ENCODE data around the gene EPB41L3.
"Not testable (repeated sequence)": the region's sequence is repeated elsewhere in the genome, so short reads cannot be mapped to it uniquely, and the experiment has no call there.

The EPB41L3 gene

GRCh38 chr18:5513947-5514346 is 29.9 kb downstream of the EPB41L3 start:
- no peak overlapping the region for H3K4me3 ChIP-seq (replicated peaks in 1 of 2; ENCODE audit: low read depth in 2 of 2, low read length in 2 of 2)
- DNase-seq (ENCODE audit: low read depth in 2 of 2), result no peak
- no peak for TF ChIP-seq CTCF (IDR thresholded peaks at IDR 0.05; ENCODE audit: low read depth, low read length)

GRCh38 chr18:5512176-5512575 is 31.6 kb downstream of the EPB41L3 start:
- no peak for DNase-seq (ENCODE audit: low read depth in 2 of 2)
- H3K4me3 ChIP-seq (replicated peaks in 1 of 2; ENCODE audit: low read depth in 2 of 2, low read length in 2 of 2), result no peak overlapping the region
- TF ChIP-seq CTCF (IDR thresholded peaks at IDR 0.05; ENCODE audit: low read depth, low read length), result no peak

GRCh38 chr18:5511541-5511940 is 32.3 kb downstream of the EPB41L3 start:
- not testable (repeated sequence) for H3K4me3 ChIP-seq (replicated peaks in 1 of 2; ENCODE audit: low read depth in 2 of 2, low read length in 2 of 2); DNase-seq (ENCODE audit: low read depth in 2 of 2)

GRCh38 chr18:5510135-5510846 is 33.5 kb downstream of the EPB41L3 start:
- no peak for TF ChIP-seq CTCF (IDR thresholded peaks at IDR 0.05; ENCODE audit: low read depth, low read length)
- peak in 1 of 2 donors; percentile 71 for DNase-seq (ENCODE audit: low read depth in 2 of 2)
- no peak overlapping the region for H3K4me3 ChIP-seq (replicated peaks in 1 of 2; ENCODE audit: low read depth in 2 of 2, low read length in 2 of 2)

- no peak for DNase-seq (ENCODE audit: low read depth in 2 of 2)
- TF ChIP-seq CTCF (IDR thresholded peaks at IDR 0.05; ENCODE audit: low read depth, low read length), result no peak
- H3K4me3 ChIP-seq (replicated peaks in 1 of 2; ENCODE audit: low read depth in 2 of 2, low read length in 2 of 2), result no peak overlapping the region
Observed at GRCh38 chr18:5508821-5509220, 35.0 kb downstream of the EPB41L3 start.

- no peak for DNase-seq (ENCODE audit: low read depth in 2 of 2)
- no peak for TF ChIP-seq CTCF (IDR thresholded peaks at IDR 0.05; ENCODE audit: low read depth, low read length)
- no peak overlapping the region for H3K4me3 ChIP-seq (replicated peaks in 1 of 2; ENCODE audit: low read depth in 2 of 2, low read length in 2 of 2)
Observed at GRCh38 chr18:5507756-5508155, 36.0 kb downstream of the EPB41L3 start.

GRCh38 chr18:5506174-5506573 is 37.6 kb downstream of the EPB41L3 start:
- H3K4me3 ChIP-seq (replicated peaks in 1 of 2; ENCODE audit: low read depth in 2 of 2, low read length in 2 of 2), result no peak overlapping the region
- no peak for TF ChIP-seq CTCF (IDR thresholded peaks at IDR 0.05; ENCODE audit: low read depth, low read length)

More at GRCh38 chr18:5506174-5506573, 37.6 kb downstream of the EPB41L3 start:
- DNase-seq (ENCODE audit: low read depth in 2 of 2), result no peak
